ENCODE data around the gene GRB14.

The GRB14 gene

GRCh38 chr2:164617466-164617865 lies 3.8 kb downstream of the GRB14 start:
- DNase-seq (ENCODE audit: low read depth): no peak
- no peak for TF ChIP-seq CTCF (conservative IDR thresholded peaks at IDR 0.05; ENCODE audit: low read depth, low read length)
- no peak overlapping the region for H3K4me3 ChIP-seq (ENCODE audit: low read length)

- H3K4me3 ChIP-seq (ENCODE audit: low read length): no peak overlapping the region
- no peak for DNase-seq (ENCODE audit: low read depth)
- TF ChIP-seq CTCF (conservative IDR thresholded peaks at IDR 0.05; ENCODE audit: low read depth, low read length): no peak
Measured at GRCh38 chr2:164613321-164613982, 7.8 kb downstream of the GRB14 start.

GRCh38 chr2:164609790-164610189 lies 11.5 kb downstream of the GRB14 start:
- no peak for TF ChIP-seq CTCF (conservative IDR thresholded peaks at IDR 0.05; ENCODE audit: low read depth, low read length)
- no peak overlapping the region for H3K4me3 ChIP-seq (ENCODE audit: low read length)
- no peak for DNase-seq (ENCODE audit: low read depth)

- TF ChIP-seq CTCF (conservative IDR thresholded peaks at IDR 0.05; ENCODE audit: low read depth, low read length): no peak
- no peak overlapping the region for H3K4me3 ChIP-seq (ENCODE audit: low read length)
- no peak for DNase-seq (ENCODE audit: low read depth)
Measured at GRCh38 chr2:164606557-164606956, 14.7 kb downstream of the GRB14 start.

- H3K4me3 ChIP-seq (ENCODE audit: low read length): no peak overlapping the region
- TF ChIP-seq CTCF (conservative IDR thresholded peaks at IDR 0.05; ENCODE audit: low read depth, low read length): no peak
Measured at GRCh38 chr2:164605295-164605694, 16.0 kb downstream of the GRB14 start.

GRCh38 chr2:164600763-164601162 lies 20.5 kb downstream of the GRB14 start:
- DNase-seq (ENCODE audit: low read depth): no peak
- H3K4me3 ChIP-seq (ENCODE audit: low read length): no peak overlapping the region
- no peak for TF ChIP-seq CTCF (conservative IDR thresholded peaks at IDR 0.05; ENCODE audit: low read depth, low read length)

More at GRCh38 chr2:164605295-164605694, 16.0 kb downstream of the GRB14 start:
- no peak for DNase-seq (ENCODE audit: low read depth)

- DNase-seq (ENCODE audit: low read depth): peak; percentile 44
- no peak overlapping the region for H3K4me3 ChIP-seq (ENCODE audit: low read length)
- peak; percentile 92 for TF ChIP-seq CTCF (conservative IDR thresholded peaks at IDR 0.05; ENCODE audit: low read depth, low read length)
Measured at GRCh38 chr2:164599954-164600589, 21.2 kb downstream of the GRB14 start.

Data from retinal pigment epithelial cell (primary cell).